Large intestine (tissue), 3 donors: Measurements from ENCODE around the gene ACBD6. TPM values are rescaled to one million over a fixed set of nuclear protein-coding genes. Genes with fewer than 3 reads are reported as not detected.

Source experiments
- DNase-seq, 2 donors: peaks; one replicate each; pipeline versions ENCODE4 v3.0.0 to v3.0.0-alpha.2; 2013
- H3K27ac ChIP-seq: one replicate; pipeline ENCODE4 v1.5.1; 2013; ENCODE audit warnings: low read length
- H3K27me3 ChIP-seq: 2 replicates; pipeline ENCODE4 v1.6.1; 2013; ENCODE audit warnings: low read length; ENCODE audit not compliant: control insufficient read depth, insufficient read depth
- H3K36me3 ChIP-seq: 2 replicates; pipeline ENCODE4 v1.6.1; 2013; ENCODE audit warnings: low read length; ENCODE audit not compliant: control insufficient read depth, insufficient read depth
- H3K4me1 ChIP-seq: one replicate; pipeline ENCODE4 v1.6.1; 2013; ENCODE audit warnings: low read length; ENCODE audit not compliant: control insufficient read depth, insufficient read depth
- H3K4me3 ChIP-seq: one replicate; pipeline ENCODE4 v1.5.1; 2013; ENCODE audit warnings: low read length
- H3K9me3 ChIP-seq: one replicate; pipeline ENCODE4 v1.6.1; 2013; ENCODE audit warnings: mild to moderate bottlenecking, low read depth, low read length, moderate library complexity; ENCODE audit not compliant: control insufficient read depth
- WGBS: methylation state at CpG from one replicate; pipeline ENCODE4 v1.1.5; 2013; ENCODE audit warnings: low lambda C conversion rate; ENCODE audit not compliant: insufficient coverage; 5-methylcytosine and 5-hydroxymethylcytosine counted together
- polyA plus RNA-seq: library from polyadenylated mRNA; unstranded; fragments of 120-200 nt; gene quantifications from one replicate; pipeline ENCODE4 v1.2.1, GENCODE V29; 2013

Gene ACBD6
- polyA plus RNA-seq, 1 donor, result 53.9 TPM

DNA sequence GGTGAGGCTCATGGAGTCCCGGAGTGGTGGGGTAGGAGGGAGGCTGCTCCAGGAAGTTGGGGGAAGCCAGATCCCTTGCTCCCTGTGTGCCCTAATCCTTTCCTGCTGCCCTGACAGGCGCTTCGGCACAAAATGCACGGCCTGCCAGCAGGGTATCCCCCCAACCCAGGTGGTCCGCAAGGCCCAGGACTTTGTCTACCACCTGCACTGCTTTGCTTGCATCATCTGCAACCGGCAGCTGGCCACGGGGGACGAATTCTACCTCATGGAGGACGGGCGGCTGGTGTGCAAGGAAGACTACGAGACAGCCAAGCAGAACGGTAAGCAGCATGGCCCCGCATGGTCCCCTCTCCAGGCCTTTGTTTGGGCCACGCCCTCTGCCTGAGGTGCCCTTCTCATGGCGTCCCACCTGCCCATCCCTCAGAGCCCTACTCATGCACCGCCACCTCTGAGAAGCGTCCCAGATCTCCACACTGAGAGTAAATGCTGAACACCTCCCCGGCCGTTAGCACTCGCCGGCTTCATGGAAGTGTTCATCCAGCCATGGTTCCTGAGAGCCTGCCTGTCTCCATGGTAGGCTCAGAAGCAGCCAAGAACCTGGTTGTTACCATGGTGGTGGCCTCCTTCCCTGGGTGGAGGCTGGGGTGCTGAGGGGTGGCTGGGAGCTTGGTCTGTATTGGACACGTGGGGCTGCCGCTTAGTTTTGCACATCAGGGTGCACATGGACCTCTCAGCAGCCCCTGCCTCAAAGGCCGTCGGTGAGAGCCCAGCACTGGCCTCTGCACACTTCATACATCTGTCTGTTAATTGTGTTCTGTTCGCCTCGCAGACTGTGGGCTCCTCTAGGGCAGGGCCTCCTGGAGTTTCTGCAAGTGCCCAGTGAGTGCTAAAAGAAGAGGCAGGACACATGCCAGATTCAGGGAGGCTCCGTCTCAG, 235.8 kb downstream of the ACBD6 start:
- Histone ChIP-seq H3K27me3 (peaks cover 17% of the 10 kb centered on the region), H3K4me1 (peaks cover 19% of the 10 kb centered on the region), H3K36me3 (no peaks in the 10 kb centered on the region), H3K4me3 (no peak overlapping the region), H3K27ac (no peak overlapping the region), H3K9me3 (no peaks in the 10 kb centered on the region)
- no peak for DNase-seq
- no CpG with 5 or more reads among the region's 28 CpGs for WGBS

- no peak for DNase-seq
- WGBS, result no CpG with 5 or more reads among the region's 4 CpGs
- H3K4me1 ChIP-seq, result peaks cover 12% of the 10 kb centered on the region
Measured at GRCh38 chr1:180265871-180266270, 236.5 kb downstream of the ACBD6 start.

DNA sequence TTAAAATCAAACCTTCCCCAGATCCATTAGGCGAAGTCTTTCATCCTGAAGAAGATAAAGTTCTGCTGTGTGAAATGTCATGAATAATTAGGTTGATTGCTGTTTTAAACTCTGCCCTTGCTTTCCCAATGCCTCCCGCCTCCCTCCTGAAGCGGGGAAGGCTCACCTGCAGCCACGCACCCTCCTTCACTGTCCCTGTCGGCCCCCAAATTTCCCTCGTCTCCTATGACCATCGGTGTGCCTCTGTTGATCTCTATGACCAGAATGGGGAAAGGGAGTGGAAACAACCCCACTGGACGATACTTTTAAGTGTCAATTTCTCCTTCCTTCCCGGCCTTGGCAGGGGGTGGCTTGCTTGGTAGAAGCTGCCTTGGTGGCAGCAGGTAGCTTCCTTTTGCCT, 237.2 kb downstream of the ACBD6 start:
- no peak for DNase-seq
- peaks cover 7% of the 10 kb centered on the region for H3K4me1 ChIP-seq
- H3K4me3 ChIP-seq, result no peak overlapping the region
- 80% methylated on average over 2 of the region's 9 CpGs for WGBS
- no peak overlapping the region for H3K27ac ChIP-seq
- no peaks in the 10 kb centered on the region for H3K36me3 ChIP-seq
- no peaks in the 10 kb centered on the region for H3K9me3 ChIP-seq
- peaks cover 28% of the 10 kb centered on the region for H3K27me3 ChIP-seq

More at GRCh38 chr1:180265871-180266270, 236.5 kb downstream of the ACBD6 start:
- H3K27me3 ChIP-seq, result peaks cover 22% of the 10 kb centered on the region
- H3K4me3 ChIP-seq, result no peak overlapping the region
- H3K9me3 ChIP-seq, result no peaks in the 10 kb centered on the region
- no peaks in the 10 kb centered on the region for H3K36me3 ChIP-seq
- H3K27ac ChIP-seq, result no peak overlapping the region

DNA sequence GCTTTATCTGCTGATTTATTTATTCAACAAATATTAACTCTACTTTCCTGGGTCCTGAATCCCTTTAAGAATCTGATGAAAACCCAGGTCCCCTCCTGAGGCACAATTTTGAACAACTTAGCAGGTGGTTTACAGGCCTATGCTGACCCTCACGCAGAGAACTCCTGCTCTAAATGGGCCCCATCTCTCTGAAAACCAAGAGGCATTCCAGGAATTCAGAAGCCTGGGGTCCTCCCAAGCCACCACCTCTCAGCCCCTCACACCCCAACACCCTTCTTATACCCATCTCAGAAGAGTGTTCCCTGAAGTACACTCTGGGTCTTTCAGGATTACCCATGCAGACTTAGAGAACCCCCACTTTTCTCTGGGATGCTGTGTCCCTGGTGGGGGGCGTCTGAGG, 237.8 kb downstream of the ACBD6 start:
- Histone ChIP-seq H3K36me3 (no peaks in the 10 kb centered on the region), H3K27ac (no peak overlapping the region), H3K27me3 (peaks cover 34% of the 10 kb centered on the region), H3K4me1 (peaks cover 1% of the 10 kb centered on the region), H3K9me3 (no peaks in the 10 kb centered on the region), H3K4me3 (no peak overlapping the region)
- no CpG with 5 or more reads among the region's 2 CpGs for WGBS
- no peak for DNase-seq

- no peak overlapping the region for H3K4me3 ChIP-seq
- WGBS, result no CpG with 5 or more reads among the region's 12 CpGs
- no peaks in the 10 kb centered on the region for H3K4me1 ChIP-seq
- H3K27me3 ChIP-seq, result peaks cover 47% of the 10 kb centered on the region
- no peak overlapping the region for H3K27ac ChIP-seq
- H3K36me3 ChIP-seq, result no peaks in the 10 kb centered on the region
- H3K9me3 ChIP-seq, result no peaks in the 10 kb centered on the region
- DNase-seq, result no peak
Measured at GRCh38 chr1:180262628-180263488, 239.5 kb downstream of the ACBD6 start.

- Histone ChIP-seq H3K4me1 (no peaks in the 10 kb centered on the region), H3K27me3 (peaks cover 50% of the 10 kb centered on the region), H3K36me3 (no peaks in the 10 kb centered on the region), H3K4me3 (no peak overlapping the region), H3K27ac (no peak overlapping the region), H3K9me3 (no peaks in the 10 kb centered on the region)
- no CpG with 5 or more reads among the region's 7 CpGs for WGBS
- DNase-seq, result no peak
Measured at GRCh38 chr1:180261524-180262155, 240.7 kb downstream of the ACBD6 start.

- DNase-seq, result no peak
- Histone ChIP-seq H3K4me1 (no peaks in the 10 kb centered on the region), H3K27ac (no peak overlapping the region), H3K27me3 (peaks cover 56% of the 10 kb centered on the region), H3K4me3 (no peak overlapping the region), H3K36me3 (no peaks in the 10 kb centered on the region), H3K9me3 (no peaks in the 10 kb centered on the region)
- no CpG with 5 or more reads among the region's 10 CpGs for WGBS
Measured at GRCh38 chr1:180261030-180261429, 241.3 kb downstream of the ACBD6 start.

DNA sequence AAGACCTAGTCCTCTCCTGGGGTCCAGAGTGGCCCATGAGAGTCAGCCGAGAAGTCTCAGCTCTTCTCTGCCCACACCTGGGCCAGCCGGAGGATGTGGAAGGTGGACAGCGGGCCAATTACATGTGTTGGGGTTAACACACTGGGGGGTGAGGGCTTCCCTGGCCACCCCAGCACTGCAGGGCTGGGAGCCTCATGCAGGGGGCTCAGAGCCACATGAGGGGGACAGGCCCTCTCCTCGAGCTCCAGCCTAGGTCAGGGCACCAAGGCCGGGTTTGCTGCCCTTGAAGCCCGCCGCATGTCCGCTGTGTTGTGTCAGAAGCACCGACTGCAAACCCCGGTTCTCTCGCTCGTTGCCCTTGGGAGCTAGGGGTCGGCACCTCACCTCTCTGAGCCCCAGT, 241.8 kb downstream of the ACBD6 start:
- Histone ChIP-seq H3K36me3 (no peaks in the 10 kb centered on the region), H3K27me3 (peaks cover 58% of the 10 kb centered on the region), H3K4me1 (no peaks in the 10 kb centered on the region), H3K9me3 (no peaks in the 10 kb centered on the region), H3K4me3 (no peak overlapping the region), H3K27ac (no peak overlapping the region)
- no peak for DNase-seq
- no CpG with 5 or more reads among the region's 13 CpGs for WGBS

DNA sequence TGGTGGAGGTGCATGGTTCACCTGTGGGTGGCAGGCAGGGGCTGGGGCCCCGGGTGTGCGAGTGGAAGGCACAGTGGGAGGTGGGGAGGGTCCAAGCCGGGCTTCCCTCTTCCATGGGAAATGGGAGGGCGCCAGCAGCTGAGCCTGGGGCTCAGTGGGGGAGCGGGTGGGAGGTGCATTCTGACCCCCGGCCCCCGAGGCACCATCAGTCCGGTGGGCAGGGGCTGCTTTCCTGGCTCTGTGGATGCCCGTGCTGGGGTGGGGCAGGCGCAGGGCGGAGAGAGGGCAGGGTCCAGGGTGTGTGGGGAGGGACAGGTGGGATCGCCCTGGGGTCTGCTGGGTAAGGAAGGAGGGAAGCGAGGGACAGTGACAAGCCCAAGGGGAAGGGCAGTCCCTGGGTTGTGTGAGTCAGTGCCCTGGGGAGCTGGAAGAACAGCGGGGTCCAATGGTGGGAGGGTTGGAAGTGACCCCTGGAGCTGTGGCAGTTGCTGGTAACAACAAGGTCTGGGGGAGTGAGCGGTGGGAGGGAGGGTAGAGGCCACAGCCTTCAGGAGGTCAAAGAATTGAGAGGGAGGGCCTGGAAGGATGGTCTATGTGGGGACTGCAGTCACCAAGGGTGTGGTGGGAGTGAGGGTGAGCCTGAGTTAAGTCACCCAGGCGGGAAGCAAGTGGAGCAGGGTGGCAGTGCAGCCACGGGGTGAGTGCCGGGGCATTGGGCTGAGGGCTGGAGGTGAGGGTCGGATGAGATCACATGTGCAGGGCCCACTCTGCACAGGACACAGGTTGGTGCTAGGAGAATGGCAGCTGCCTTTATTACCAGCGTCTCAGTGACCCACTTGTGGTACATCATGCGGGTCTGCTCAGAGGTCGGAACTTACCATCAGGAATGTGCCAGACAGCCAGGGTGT, 242.7 kb downstream of the ACBD6 start:
- Histone ChIP-seq H3K4me1 (no peaks in the 10 kb centered on the region), H3K9me3 (no peaks in the 10 kb centered on the region), H3K27me3 (peaks cover 56% of the 10 kb centered on the region), H3K27ac (no peak overlapping the region), H3K4me3 (no peak overlapping the region), H3K36me3 (no peaks in the 10 kb centered on the region)
- DNase-seq, result no peak
- WGBS, result no CpG with 5 or more reads among the region's 22 CpGs
